Measurements from ENCODE around the gene ATF7IP2. TPM values are rescaled to one million over a fixed set of nuclear protein-coding genes. Genes with fewer than 3 reads are reported as not detected.

ATF7IP2 gene
- total and polyA plus RNA-seq, 9 donors, result 3.1 to 10.9 (median 5.3) TPM

DNA sequence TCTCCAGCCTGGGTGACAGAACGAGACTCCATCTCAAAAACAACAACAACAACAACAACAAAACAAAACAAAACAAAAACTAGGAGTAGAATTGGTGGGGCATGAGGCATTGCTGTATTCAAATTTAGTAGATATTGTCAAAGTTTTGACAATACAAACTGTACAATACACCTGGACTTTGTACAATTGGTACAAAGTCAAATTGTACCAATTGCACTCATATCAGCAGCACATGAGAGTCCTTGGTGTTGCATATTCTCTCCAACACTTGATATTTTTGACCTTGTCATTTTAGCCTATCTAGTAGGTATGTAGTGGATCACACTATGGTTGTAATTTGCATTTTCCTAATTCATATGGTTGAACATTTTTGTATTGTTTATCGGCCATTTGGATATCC lies 14.3 kb upstream of the ATF7IP2 start:
- Histone ChIP-seq H3K4me3 (ENCODE audit: low read length) (no peak overlapping the region), H3K27me3 (ENCODE audit: control insufficient read depth, insufficient read depth, low read length) (no peaks in the 10 kb centered on the region), H3K9me3 (replicated peaks; ENCODE audit: control insufficient read depth, low read depth, low read length) (peaks cover 2% of the 10 kb centered on the region), H3K27ac (ENCODE audit: low read length) (no peak overlapping the region), H3K36me3 (ENCODE audit: control insufficient read depth, insufficient read depth, low read length) (no peaks in the 10 kb centered on the region), H3K4me1 (ENCODE audit: control insufficient read depth, insufficient read depth, low read length) (no peaks in the 10 kb centered on the region)
- DNase-seq, result no peak
- no CpG with 5 or more reads among the region's 2 CpGs for WGBS (ENCODE audit: insufficient coverage)

DNA sequence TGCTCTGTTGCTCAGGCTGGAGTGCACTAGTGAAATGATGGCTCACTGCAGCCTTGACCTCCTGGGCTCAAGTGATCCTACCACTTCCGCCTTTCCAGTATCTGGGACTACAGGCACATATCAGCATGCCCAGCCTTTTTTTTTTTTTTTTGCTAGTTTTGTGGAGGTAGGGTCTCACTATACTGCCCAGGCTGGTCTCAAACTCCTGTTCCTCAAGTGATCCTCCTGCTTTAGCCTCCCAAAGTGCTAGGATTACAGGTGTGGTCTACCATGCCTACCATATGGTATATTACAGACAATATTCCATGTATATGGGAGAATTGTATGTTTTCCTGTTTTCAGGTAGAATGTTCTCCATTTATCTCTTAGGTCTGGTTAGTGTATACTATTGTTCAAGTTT lies 12.3 kb upstream of the ATF7IP2 start:
- H3K27me3 ChIP-seq (ENCODE audit: control insufficient read depth, insufficient read depth, low read length), result no peaks in the 10 kb centered on the region
- no peak for DNase-seq
- no CpG with 5 or more reads among the region's 1 CpG for WGBS (ENCODE audit: insufficient coverage)

DNA sequence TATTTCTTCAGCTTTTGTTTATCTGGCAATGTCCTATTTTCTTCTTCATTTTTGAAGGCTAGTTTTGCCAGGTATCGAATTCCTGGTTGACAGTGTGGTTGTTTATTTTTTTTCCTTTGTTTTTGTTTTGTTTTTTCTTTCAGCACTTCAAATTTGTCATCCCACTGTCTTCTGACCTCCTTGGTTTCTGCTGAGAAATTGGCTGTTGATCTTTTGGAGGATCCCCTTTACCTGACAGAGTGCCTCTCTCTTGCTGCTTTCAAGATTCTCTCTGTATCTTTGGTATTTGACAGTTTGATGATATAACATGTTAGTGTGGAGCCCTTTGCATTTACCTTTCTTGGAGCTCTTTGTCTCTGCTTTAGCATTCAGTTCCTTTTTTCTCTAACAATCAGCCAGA lies 9.6 kb upstream of the ATF7IP2 start:
- WGBS (ENCODE audit: insufficient coverage), result no CpG with 5 or more reads among the region's 1 CpG
- Histone ChIP-seq H3K4me1 (ENCODE audit: control insufficient read depth, insufficient read depth, low read length) (no peaks in the 10 kb centered on the region), H3K9me3 (replicated peaks; ENCODE audit: control insufficient read depth, low read depth, low read length) (peaks cover 2% of the 10 kb centered on the region), H3K4me3 (ENCODE audit: low read length) (no peak overlapping the region), H3K36me3 (ENCODE audit: control insufficient read depth, insufficient read depth, low read length) (no peaks in the 10 kb centered on the region), H3K27ac (ENCODE audit: low read length) (no peak overlapping the region), H3K27me3 (ENCODE audit: control insufficient read depth, insufficient read depth, low read length) (no peaks in the 10 kb centered on the region)
- no peak for DNase-seq

More for the DNA sequence above, 12.3 kb upstream of the ATF7IP2 start:
- Histone ChIP-seq H3K4me3 (ENCODE audit: low read length) (no peak overlapping the region), H3K36me3 (ENCODE audit: control insufficient read depth, insufficient read depth, low read length) (no peaks in the 10 kb centered on the region), H3K9me3 (replicated peaks; ENCODE audit: control insufficient read depth, low read depth, low read length) (peaks cover 2% of the 10 kb centered on the region), H3K4me1 (ENCODE audit: control insufficient read depth, insufficient read depth, low read length) (no peaks in the 10 kb centered on the region), H3K27ac (ENCODE audit: low read length) (no peak overlapping the region)

- no peak for DNase-seq
- no CpG with 5 or more reads among the region's 3 CpGs for WGBS (ENCODE audit: insufficient coverage)
These were observed 2.2 kb upstream of the ATF7IP2 start for GRCh38 chr16:10383626-10384025.

DNA sequence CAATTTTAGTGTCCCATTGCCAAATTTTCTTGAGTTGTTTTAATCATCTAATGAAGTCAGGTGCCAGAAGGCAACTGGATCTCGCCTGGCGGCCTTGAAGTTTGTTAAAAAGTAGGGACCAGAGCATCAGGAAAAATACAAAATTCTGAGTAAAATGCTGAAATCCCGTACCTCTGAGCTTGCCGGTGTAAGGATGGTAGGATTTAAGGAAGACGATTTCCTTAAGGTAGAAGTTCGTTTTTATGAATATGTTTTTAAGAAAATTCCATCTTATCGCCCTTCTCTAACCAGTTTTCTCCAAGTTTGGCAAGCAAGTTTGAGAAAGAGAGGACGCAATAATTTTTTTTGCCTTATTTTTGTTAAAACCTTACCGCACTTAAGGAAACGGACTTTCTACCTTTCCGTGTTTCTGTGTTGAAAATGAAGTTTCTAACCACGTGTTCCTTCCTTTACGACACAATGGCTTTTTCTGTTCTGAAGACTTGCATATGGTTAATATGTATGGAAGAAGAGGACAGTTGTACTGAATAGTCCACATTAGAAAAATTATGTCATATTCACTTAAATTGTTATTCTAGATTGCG lies 748 bp downstream of the ATF7IP2 start:
- WGBS (ENCODE audit: insufficient coverage), result 0% methylated on average over 5 of the region's 14 CpGs

More at GRCh38 chr16:10383626-10384025, 2.2 kb upstream of the ATF7IP2 start:
- Histone ChIP-seq H3K4me1 (ENCODE audit: control insufficient read depth, insufficient read depth, low read length) (no peaks in the 10 kb centered on the region), H3K9me3 (replicated peaks; ENCODE audit: control insufficient read depth, low read depth, low read length) (no peaks in the 10 kb centered on the region), H3K27ac (ENCODE audit: low read length) (no peak overlapping the region), H3K27me3 (ENCODE audit: control insufficient read depth, insufficient read depth, low read length) (peaks cover 6% of the 10 kb centered on the region), H3K36me3 (ENCODE audit: control insufficient read depth, insufficient read depth, low read length) (no peaks in the 10 kb centered on the region), H3K4me3 (ENCODE audit: low read length) (no peak overlapping the region)

GRCh38 chr16:10387188-10387617 lies 1.3 kb downstream of the ATF7IP2 start:
- Histone ChIP-seq H3K4me1 (ENCODE audit: control insufficient read depth, insufficient read depth, low read length) (no peaks in the 10 kb centered on the region), H3K9me3 (replicated peaks; ENCODE audit: control insufficient read depth, low read depth, low read length) (no peaks in the 10 kb centered on the region), H3K36me3 (ENCODE audit: control insufficient read depth, insufficient read depth, low read length) (no peaks in the 10 kb centered on the region), H3K4me3 (ENCODE audit: low read length) (no peak overlapping the region), H3K27ac (ENCODE audit: low read length) (no peak overlapping the region), H3K27me3 (ENCODE audit: control insufficient read depth, insufficient read depth, low read length) (peaks cover 6% of the 10 kb centered on the region)
- WGBS (ENCODE audit: insufficient coverage), result no CpG with 5 or more reads among the region's 5 CpGs
- no peak for DNase-seq

More for the DNA sequence above, 748 bp downstream of the ATF7IP2 start:
- Histone ChIP-seq H3K27me3 (ENCODE audit: control insufficient read depth, insufficient read depth, low read length) (peaks cover 6% of the 10 kb centered on the region), H3K36me3 (ENCODE audit: control insufficient read depth, insufficient read depth, low read length) (no peaks in the 10 kb centered on the region), H3K9me3 (replicated peaks; ENCODE audit: control insufficient read depth, low read depth, low read length) (no peaks in the 10 kb centered on the region), H3K4me3 (ENCODE audit: low read length) (peak overlapping the region; percentile 72), H3K4me1 (ENCODE audit: control insufficient read depth, insufficient read depth, low read length) (no peaks in the 10 kb centered on the region), H3K27ac (ENCODE audit: low read length) (peak overlapping the region; percentile 85)
- peak; percentile 11 for DNase-seq

DNA sequence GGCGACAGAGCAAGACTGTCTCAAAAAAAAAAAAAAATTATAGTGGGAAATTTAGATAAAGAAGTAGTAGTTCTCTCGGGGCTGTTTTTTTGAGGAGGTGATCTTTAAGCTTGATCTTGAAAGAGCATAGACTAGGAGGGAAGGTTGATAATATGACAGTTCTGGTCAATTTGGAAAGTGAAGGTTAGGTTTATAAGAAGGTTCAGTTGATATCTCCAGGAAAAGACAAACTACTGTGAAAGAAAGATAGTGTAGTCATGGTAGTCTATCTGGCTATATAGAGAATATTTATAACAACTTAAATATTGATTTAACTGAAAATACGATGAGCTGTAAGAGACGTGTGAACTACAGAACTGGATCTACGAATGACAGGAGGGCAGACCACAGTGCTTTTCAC lies 3.1 kb downstream of the ATF7IP2 start:
- H3K27me3 ChIP-seq (ENCODE audit: control insufficient read depth, insufficient read depth, low read length), result peaks cover 6% of the 10 kb centered on the region
- H3K4me3 ChIP-seq (ENCODE audit: low read length), result no peak overlapping the region

GRCh38 chr16:10390330-10390729 lies 4.5 kb downstream of the ATF7IP2 start:
- no peak for DNase-seq
- H3K27ac ChIP-seq (ENCODE audit: low read length), result no peak overlapping the region
- no peaks in the 10 kb centered on the region for H3K9me3 ChIP-seq (replicated peaks; ENCODE audit: control insufficient read depth, low read depth, low read length)
- no peak overlapping the region for H3K4me3 ChIP-seq (ENCODE audit: low read length)
- peaks cover 6% of the 10 kb centered on the region for H3K27me3 ChIP-seq (ENCODE audit: control insufficient read depth, insufficient read depth, low read length)
- no peaks in the 10 kb centered on the region for H3K36me3 ChIP-seq (ENCODE audit: control insufficient read depth, insufficient read depth, low read length)
- H3K4me1 ChIP-seq (ENCODE audit: control insufficient read depth, insufficient read depth, low read length), result no peaks in the 10 kb centered on the region

More for the DNA sequence above, 3.1 kb downstream of the ATF7IP2 start:
- H3K4me1 ChIP-seq (ENCODE audit: control insufficient read depth, insufficient read depth, low read length), result no peaks in the 10 kb centered on the region
- H3K9me3 ChIP-seq (replicated peaks; ENCODE audit: control insufficient read depth, low read depth, low read length), result no peaks in the 10 kb centered on the region
- DNase-seq, result no peak
- H3K36me3 ChIP-seq (ENCODE audit: control insufficient read depth, insufficient read depth, low read length), result no peaks in the 10 kb centered on the region
- H3K27ac ChIP-seq (ENCODE audit: low read length), result no peak overlapping the region
- 89% methylated on average over 2 of the region's 5 CpGs for WGBS (ENCODE audit: insufficient coverage)

GRCh38 chr16:10390867-10391266 lies 5.0 kb downstream of the ATF7IP2 start:
- Histone ChIP-seq H3K4me3 (ENCODE audit: low read length) (no peak overlapping the region), H3K27ac (ENCODE audit: low read length) (no peak overlapping the region), H3K4me1 (ENCODE audit: control insufficient read depth, insufficient read depth, low read length) (no peaks in the 10 kb centered on the region), H3K27me3 (ENCODE audit: control insufficient read depth, insufficient read depth, low read length) (peaks cover 3% of the 10 kb centered on the region), H3K36me3 (ENCODE audit: control insufficient read depth, insufficient read depth, low read length) (no peaks in the 10 kb centered on the region), H3K9me3 (replicated peaks; ENCODE audit: control insufficient read depth, low read depth, low read length) (no peaks in the 10 kb centered on the region)
- WGBS (ENCODE audit: insufficient coverage), result 94% methylated on average over 5 of the region's 5 CpGs
- no peak for DNase-seq

- Histone ChIP-seq H3K36me3 (ENCODE audit: control insufficient read depth, insufficient read depth, low read length) (no peaks in the 10 kb centered on the region), H3K4me1 (ENCODE audit: control insufficient read depth, insufficient read depth, low read length) (no peaks in the 10 kb centered on the region), H3K4me3 (ENCODE audit: low read length) (no peak overlapping the region), H3K9me3 (replicated peaks; ENCODE audit: control insufficient read depth, low read depth, low read length) (no peaks in the 10 kb centered on the region), H3K27me3 (ENCODE audit: control insufficient read depth, insufficient read depth, low read length) (no peaks in the 10 kb centered on the region), H3K27ac (ENCODE audit: low read length) (no peak overlapping the region)
- DNase-seq, result no peak
- 95% methylated on average over 2 of the region's 3 CpGs for WGBS (ENCODE audit: insufficient coverage)
These were observed 5.5 kb downstream of the ATF7IP2 start for GRCh38 chr16:10391339-10391738.

- no peak for DNase-seq
- H3K36me3 ChIP-seq (ENCODE audit: control insufficient read depth, insufficient read depth, low read length), result no peaks in the 10 kb centered on the region
- no peak overlapping the region for H3K27ac ChIP-seq (ENCODE audit: low read length)
- no peak overlapping the region for H3K4me3 ChIP-seq (ENCODE audit: low read length)
- no peaks in the 10 kb centered on the region for H3K27me3 ChIP-seq (ENCODE audit: control insufficient read depth, insufficient read depth, low read length)
- no peaks in the 10 kb centered on the region for H3K4me1 ChIP-seq (ENCODE audit: control insufficient read depth, insufficient read depth, low read length)
- WGBS (ENCODE audit: insufficient coverage), result no CpG with 5 or more reads among the region's 1 CpG
- H3K9me3 ChIP-seq (replicated peaks; ENCODE audit: control insufficient read depth, low read depth, low read length), result peaks cover 16% of the 10 kb centered on the region
These were observed 17.1 kb downstream of the ATF7IP2 start for GRCh38 chr16:10402975-10403374.
